ENCODE data around the gene KDM7A. TPM values are rescaled to one million over a fixed set of nuclear protein-coding genes. Genes with fewer than 3 reads are reported as not detected.

Gene KDM7A
- total and polyA plus RNA-seq, 8 donors = 2.3 to 49.8 (median 17.9) TPM

- Histone ChIP-seq H3K27ac (no peak overlapping the region), H3K27me3 (no peaks in the 10 kb centered on the region), H3K36me3 (peaks cover 42 to 95% (median 78%) of the 10 kb centered on the region in 4 donors), H3K4me3 (no peak overlapping the region), H3K9me3 (no peaks in the 10 kb centered on the region), H3K4me1 (peaks cover 0 to 11% (median 5%) of the 10 kb centered on the region in 4 donors)
- no peak for TF ChIP-seq POLR2AphosphoS5 (IDR thresholded peaks at IDR 0.05)
- no peak for TF ChIP-seq POLR2A (IDR thresholded peaks at IDR 0.05)
- no peak for TF ChIP-seq CTCF (IDR thresholded peaks at IDR 0.05)
- no peak for TF ChIP-seq EP300 (IDR thresholded peaks at IDR 0.05)
- 81 to 90% (median 85%) methylated on average over 7 of the region's 7 CpGs for WGBS, 5 donors
- no peak for DNase-seq
- intact Hi-C loops (cut with DNase I; ENCODE audit: low total_unique reads) = no loop called here
These were observed 137.7 kb downstream of the KDM7A start for GRCh38 chr7:140039066-140039465.

- H3K27me3 ChIP-seq = no peaks in the 10 kb centered on the region
- intact Hi-C loops (cut with DNase I; ENCODE audit: low total_unique reads) = no loop called here
- no peak for DNase-seq
- peaks cover 45 to 89% (median 76%) of the 10 kb centered on the region in 4 donors for H3K36me3 ChIP-seq
- no peak overlapping the region for H3K4me3 ChIP-seq
- TF ChIP-seq POLR2AphosphoS5 (IDR thresholded peaks at IDR 0.05) = no peak
- TF ChIP-seq POLR2A (IDR thresholded peaks at IDR 0.05) = no peak
- no peak for TF ChIP-seq CTCF (IDR thresholded peaks at IDR 0.05)
- TF ChIP-seq EP300 (IDR thresholded peaks at IDR 0.05) = no peak
- H3K4me1 ChIP-seq = peaks cover 0 to 11% (median 5%) of the 10 kb centered on the region in 4 donors
- WGBS, 5 donors = 73 to 81% (median 76%) methylated on average over 11 of the region's 11 CpGs
- H3K27ac ChIP-seq = no peak overlapping the region
- no peaks in the 10 kb centered on the region for H3K9me3 ChIP-seq
These were observed 140.4 kb downstream of the KDM7A start for GRCh38 chr7:140036224-140036962.

- Histone ChIP-seq H3K36me3 (peaks cover 39 to 89% (median 72%) of the 10 kb centered on the region in 4 donors), H3K4me3 (no peak overlapping the region), H3K9me3 (no peaks in the 10 kb centered on the region), H3K4me1 (peaks cover 0 to 11% (median 5%) of the 10 kb centered on the region in 4 donors), H3K27me3 (no peaks in the 10 kb centered on the region), H3K27ac (no peak overlapping the region)
- intact Hi-C loops (cut with DNase I; ENCODE audit: low total_unique reads) = no loop called here
- WGBS, 5 donors = 80 to 94% (median 90%) methylated on average over 4 to 7 of the region's 7 CpGs
- no peak for TF ChIP-seq CTCF (IDR thresholded peaks at IDR 0.05)
- TF ChIP-seq POLR2AphosphoS5 (IDR thresholded peaks at IDR 0.05) = no peak
- no peak for TF ChIP-seq POLR2A (IDR thresholded peaks at IDR 0.05)
- no peak for TF ChIP-seq EP300 (IDR thresholded peaks at IDR 0.05)
- no peak for DNase-seq
These were observed 141.2 kb downstream of the KDM7A start for GRCh38 chr7:140035400-140036223.

Small RNAs within 50 kb of the gene (small RNA-seq; reads per million reads assigned to genes)
- gene RF00019 = 0 reads per million in 4 donors
- gene RNU6-797P = 0 reads per million in 4 donors

Other genes starting within 250 kb of the KDM7A start
- gene PARP12, start 114.0 kb downstream of the KDM7A start, total RNA-seq = 100 to 1,000 TPM in 1 of 5 donors, 10 to 100 TPM in 4; 18.7 to 135 (median 53.1) TPM
- 10 to 100 TPM; 13.0 to 20.8 (median 19.1) TPM for gene PARP12, start 114.0 kb downstream of the KDM7A start, polyA plus RNA-seq
- gene SLC37A3, start 221.5 kb upstream of the KDM7A start, total RNA-seq = 100 to 1,000 TPM in 1 of 5 donors, 10 to 100 TPM in 4; 52.2 to 141 (median 64.8) TPM
- 10 to 100 TPM in 2 of 3 donors, 1 to 10 TPM in 1; 6.3 to 13.0 (median 12.7) TPM for gene SLC37A3, start 221.5 kb upstream of the KDM7A start, polyA plus RNA-seq
- 1 to 10 TPM in 2 of 5 donors, under 1 TPM in 1, not detected in 2; 0.87 to 4.6 (median 4.4) TPM for gene RAB19, start 227.1 kb upstream of the KDM7A start, total RNA-seq
- gene RAB19, start 227.1 kb upstream of the KDM7A start, polyA plus RNA-seq = under 1 TPM in 2 of 3 donors, not detected in 1; 0.20 to 0.75 TPM